ENCODE measurements around the gene MYH3. TPM values are rescaled to one million over a fixed set of nuclear protein-coding genes. Genes with fewer than 3 reads are reported as not detected.

The MYH3 gene
- 0.33 TPM for polyA plus RNA-seq (2013, experiment 1 of 2)
- 0.25 TPM for polyA plus RNA-seq (2013, experiment 2 of 2)

GRCh38 chr17:10657148-10657547, at the start of gene MYH3:
Gene MYH3, minus strand, starts transcription at chr17:10657309. Its CDS starts 2,245 bp downstream, at chr17:10655064.
- H3K9ac ChIP-seq (ENCODE audit: low read length), result no peak within 1 kb of the TSS

GRCh38 chr17:10705727-10706126, 48.6 kb upstream of the MYH3 start:
- no peak overlapping the region for H3K23ac ChIP-seq (ENCODE audit: low read length in 2 of 2)
- peaks cover 2% of the 10 kb centered on the region for H3K4me1 ChIP-seq (ENCODE audit: control insufficient read depth, insufficient read depth, low read depth, low read length)
- no peak overlapping the region for H3K4ac ChIP-seq (ENCODE audit: low read depth in 1 of 2, low read length in 2 of 2)
- no peak overlapping the region for H4K91ac ChIP-seq (ENCODE audit: low read length)
- no peaks in the 10 kb centered on the region for H3K27me3 ChIP-seq (ENCODE audit: control insufficient read depth in 1 of 2, insufficient read depth in 1 of 2, low read length in 2 of 2)
- H3K18ac ChIP-seq (ENCODE audit: low read depth in 1 of 2, low read length in 2 of 2), result no peak overlapping the region
- no peak overlapping the region for H3K4me3 ChIP-seq (ENCODE audit: insufficient read depth in 1 of 2, low read depth in 1 of 2, low read length in 2 of 2)
- H2BK15ac ChIP-seq (ENCODE audit: low read depth, poor library complexity, severe bottlenecking), result no peak overlapping the region
- H3K27ac ChIP-seq (ENCODE audit: low read length, poor library complexity, severe bottlenecking), result no peak overlapping the region
- no peak overlapping the region for H2AK5ac ChIP-seq (ENCODE audit: low read length, severe bottlenecking)
- H3K79me1 ChIP-seq (replicated peaks; ENCODE audit: low read length, poor library complexity, severe bottlenecking), result peaks cover 28% of the 10 kb centered on the region
- no peak overlapping the region for H2BK5ac ChIP-seq (ENCODE audit: low read depth, low read length, poor library complexity, severe bottlenecking)
- H3K4me2 ChIP-seq (ENCODE audit: low read length, poor library complexity, severe bottlenecking), result no peak overlapping the region
- no peak overlapping the region for H2BK12ac ChIP-seq (ENCODE audit: low read length in 2 of 2)
- H3K9ac ChIP-seq (ENCODE audit: low read length), result no peak overlapping the region
- no peak overlapping the region for H4K8ac ChIP-seq (ENCODE audit: low read length)
- DNase-seq, result no peak
- no peak overlapping the region for H3K14ac ChIP-seq (ENCODE audit: low read length in 2 of 2)
- peaks cover 14 to 59% of the 10 kb centered on the region in 2 experiments for H3K36me3 ChIP-seq (ENCODE audit: control insufficient read depth in 1 of 2, insufficient read depth in 2 of 2, low read depth in 1 of 2, low read length in 2 of 2)
- no peak overlapping the region for H2BK120ac ChIP-seq (ENCODE audit: low read depth, low read length)
- 94% methylated on average over 5 of the region's 5 CpGs for WGBS
- no peaks in the 10 kb centered on the region for H3K9me3 ChIP-seq (ENCODE audit: control insufficient read depth, low read length)
- H2AFZ ChIP-seq (ENCODE audit: low read depth, low read length), result no peak overlapping the region

More at GRCh38 chr17:10657148-10657547, at the start of gene MYH3:
- H4K91ac ChIP-seq (ENCODE audit: low read length), result no peak within 1 kb of the TSS
- H2BK15ac ChIP-seq (ENCODE audit: low read depth, poor library complexity, severe bottlenecking), result no peak within 1 kb of the TSS
- H2AK5ac ChIP-seq (ENCODE audit: low read length, severe bottlenecking), result no peak within 1 kb of the TSS
- H2AFZ ChIP-seq (ENCODE audit: low read depth, low read length), result no peak within 1 kb of the TSS
- H3K36me3 ChIP-seq (ENCODE audit: control insufficient read depth in 1 of 2, insufficient read depth in 2 of 2, low read depth in 1 of 2, low read length in 2 of 2), result peaks cover 5 to 8% of the 10 kb centered on the region in 2 experiments
- H4K8ac ChIP-seq (ENCODE audit: low read length), result no peak within 1 kb of the TSS
- peaks cover 0 to 3% of the 10 kb centered on the region in 2 experiments for H3K27me3 ChIP-seq (ENCODE audit: control insufficient read depth in 1 of 2, insufficient read depth in 1 of 2, low read length in 2 of 2)
- H3K4me2 ChIP-seq (ENCODE audit: low read length, poor library complexity, severe bottlenecking), result no peak within 1 kb of the TSS
- H3K79me1 ChIP-seq (replicated peaks; ENCODE audit: low read length, poor library complexity, severe bottlenecking), result no peaks in the 10 kb centered on the region
- no peak within 1 kb of the TSS for H3K4me3 ChIP-seq (ENCODE audit: insufficient read depth in 1 of 2, low read depth in 1 of 2, low read length in 2 of 2)
- no peak within 1 kb of the TSS for H3K18ac ChIP-seq (ENCODE audit: low read depth in 1 of 2, low read length in 2 of 2)
- peaks cover 2% of the 10 kb centered on the region for H3K4me1 ChIP-seq (ENCODE audit: control insufficient read depth, insufficient read depth, low read depth, low read length)
- no peak within 1 kb of the TSS for H2BK5ac ChIP-seq (ENCODE audit: low read depth, low read length, poor library complexity, severe bottlenecking)
- no peak within 1 kb of the TSS for H3K23ac ChIP-seq (ENCODE audit: low read length in 2 of 2)
- H2BK12ac ChIP-seq (ENCODE audit: low read length in 2 of 2), result no peak within 1 kb of the TSS
- H2BK120ac ChIP-seq (ENCODE audit: low read depth, low read length), result no peak within 1 kb of the TSS
- no peaks in the 10 kb centered on the region for H3K9me3 ChIP-seq (ENCODE audit: control insufficient read depth, low read length)
- no peak within 1 kb of the TSS for H3K27ac ChIP-seq (ENCODE audit: low read length, poor library complexity, severe bottlenecking)
- WGBS, result 89% methylated on average over 15 of the region's 15 CpGs
- H3K4ac ChIP-seq (ENCODE audit: low read depth in 1 of 2, low read length in 2 of 2), result no peak within 1 kb of the TSS
- no peak within 1 kb of the TSS for H3K14ac ChIP-seq (ENCODE audit: low read length in 2 of 2)
- DNase-seq, result no peak

- Histone ChIP-seq H2BK15ac (ENCODE audit: low read depth, poor library complexity, severe bottlenecking) (no peak overlapping the region), H4K8ac (ENCODE audit: low read length) (no peak overlapping the region), H2BK120ac (ENCODE audit: low read depth, low read length) (no peak overlapping the region), H3K27me3 (ENCODE audit: control insufficient read depth in 1 of 2, insufficient read depth in 1 of 2, low read length in 2 of 2) (no peaks in the 10 kb centered on the region), H2BK5ac (ENCODE audit: low read depth, low read length, poor library complexity, severe bottlenecking) (no peak overlapping the region), H3K4me1 (ENCODE audit: control insufficient read depth, insufficient read depth, low read depth, low read length) (peaks cover 3% of the 10 kb centered on the region), H2AFZ (ENCODE audit: low read depth, low read length) (no peak overlapping the region), H2BK12ac (ENCODE audit: low read length in 2 of 2) (no peak overlapping the region), H3K18ac (ENCODE audit: low read depth in 1 of 2, low read length in 2 of 2) (peak overlapping the region in 1 of 2 experiments; percentile 52), H3K4ac (ENCODE audit: low read depth in 1 of 2, low read length in 2 of 2) (no peak overlapping the region), H3K36me3 (ENCODE audit: control insufficient read depth in 1 of 2, insufficient read depth in 2 of 2, low read depth in 1 of 2, low read length in 2 of 2) (peaks cover 4 to 32% of the 10 kb centered on the region in 2 experiments), H4K91ac (ENCODE audit: low read length) (no peak overlapping the region), H3K4me3 (ENCODE audit: insufficient read depth in 1 of 2, low read depth in 1 of 2, low read length in 2 of 2) (no peak overlapping the region), H3K9ac (ENCODE audit: low read length) (no peak overlapping the region), H3K79me1 (replicated peaks; ENCODE audit: low read length, poor library complexity, severe bottlenecking) (peaks cover 13% of the 10 kb centered on the region), H3K14ac (ENCODE audit: low read length in 2 of 2) (no peak overlapping the region), H2AK5ac (ENCODE audit: low read length, severe bottlenecking) (no peak overlapping the region), H3K9me3 (ENCODE audit: control insufficient read depth, low read length) (no peaks in the 10 kb centered on the region), H3K27ac (ENCODE audit: low read length, poor library complexity, severe bottlenecking) (no peak overlapping the region), H3K23ac (ENCODE audit: low read length in 2 of 2) (no peak overlapping the region), H3K4me2 (ENCODE audit: low read length, poor library complexity, severe bottlenecking) (no peak overlapping the region)
- 54% methylated on average over 2 of the region's 2 CpGs for WGBS
- peak; percentile 54 for DNase-seq
Measured at GRCh38 chr17:10702574-10702973, 45.5 kb upstream of the MYH3 start.

GRCh38 chr17:10699856-10700255, 42.7 kb upstream of the MYH3 start:
- Histone ChIP-seq H2BK5ac (ENCODE audit: low read depth, low read length, poor library complexity, severe bottlenecking) (no peak overlapping the region), H3K36me3 (ENCODE audit: control insufficient read depth in 1 of 2, insufficient read depth in 2 of 2, low read depth in 1 of 2, low read length in 2 of 2) (peaks cover 3 to 11% of the 10 kb centered on the region in 2 experiments), H3K27ac (ENCODE audit: low read length, poor library complexity, severe bottlenecking) (no peak overlapping the region), H2BK12ac (ENCODE audit: low read length in 2 of 2) (no peak overlapping the region), H3K4me3 (ENCODE audit: insufficient read depth in 1 of 2, low read depth in 1 of 2, low read length in 2 of 2) (no peak overlapping the region), H4K8ac (ENCODE audit: low read length) (no peak overlapping the region), H2AFZ (ENCODE audit: low read depth, low read length) (no peak overlapping the region), H3K27me3 (ENCODE audit: control insufficient read depth in 1 of 2, insufficient read depth in 1 of 2, low read length in 2 of 2) (no peaks in the 10 kb centered on the region), H2BK15ac (ENCODE audit: low read depth, poor library complexity, severe bottlenecking) (no peak overlapping the region), H2BK120ac (ENCODE audit: low read depth, low read length) (no peak overlapping the region), H3K14ac (ENCODE audit: low read length in 2 of 2) (no peak overlapping the region), H3K18ac (ENCODE audit: low read depth in 1 of 2, low read length in 2 of 2) (no peak overlapping the region), H3K23ac (ENCODE audit: low read length in 2 of 2) (no peak overlapping the region), H4K91ac (ENCODE audit: low read length) (no peak overlapping the region), H3K4me1 (ENCODE audit: control insufficient read depth, insufficient read depth, low read depth, low read length) (peaks cover 9% of the 10 kb centered on the region), H3K9ac (ENCODE audit: low read length) (no peak overlapping the region), H2AK5ac (ENCODE audit: low read length, severe bottlenecking) (no peak overlapping the region), H3K9me3 (ENCODE audit: control insufficient read depth, low read length) (no peaks in the 10 kb centered on the region), H3K79me1 (replicated peaks; ENCODE audit: low read length, poor library complexity, severe bottlenecking) (peaks cover 11% of the 10 kb centered on the region), H3K4ac (ENCODE audit: low read depth in 1 of 2, low read length in 2 of 2) (no peak overlapping the region), H3K4me2 (ENCODE audit: low read length, poor library complexity, severe bottlenecking) (no peak overlapping the region)
- peak; percentile 41 for DNase-seq
- WGBS, result 25% methylated on average over 1 of the region's 1 CpG

Measured in mesenchymal stem cell (in vitro differentiated cells and primary cell).